Measurements from ENCODE around the gene BRD4. TPM values are rescaled to one million over a fixed set of nuclear protein-coding genes. Genes with fewer than 3 reads are reported as not detected.
A peak's percentile ranks its signal among the peaks of the same experiment; 100 is the strongest.

Gene BRD4
- total RNA-seq, 1 experiment from 2014 or later = 144 TPM

DNA sequence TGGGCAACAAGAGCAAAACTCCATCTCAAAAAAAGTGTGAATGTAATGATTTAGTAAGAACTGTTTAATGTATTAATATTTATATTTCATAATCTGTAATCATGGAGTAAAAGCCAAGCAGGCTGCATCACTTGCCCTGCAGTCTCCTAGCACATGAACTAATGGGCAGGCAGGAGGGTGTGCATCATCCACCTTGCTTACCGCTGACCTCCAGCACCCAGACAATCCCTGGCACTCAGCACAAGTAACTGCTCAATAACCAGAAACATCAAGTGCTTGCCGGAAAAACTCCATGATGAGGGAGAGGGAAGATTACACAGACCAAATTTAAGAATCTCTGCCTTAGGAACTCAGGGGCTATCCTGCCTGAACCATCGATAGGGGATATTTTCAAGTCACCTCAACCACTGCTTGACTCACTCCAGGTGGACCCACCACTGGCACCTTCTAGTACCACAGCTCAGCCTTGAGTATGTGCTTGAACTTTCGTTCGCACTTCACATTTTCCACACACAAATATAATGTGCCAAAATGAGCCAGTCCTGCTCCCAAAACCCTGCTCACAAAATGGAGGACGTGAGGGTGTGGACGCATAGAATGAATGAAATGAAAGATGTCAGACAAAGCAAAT is 18.6 kb downstream of the BRD4 start:
- H3K9me3 ChIP-seq (ENCODE audit: control insufficient read depth, low read depth, low read length) = no peaks in the 10 kb centered on the region
- no peak overlapping the region for H2BK15ac ChIP-seq (ENCODE audit: low read depth, low read length)
- no peak overlapping the region for H2AK5ac ChIP-seq (ENCODE audit: insufficient read length, low read length)
- Mint-ChIP-seq H3K9me3 (no peaks in the 10 kb centered on the region; a peak in 1 of 5 replicates), H3K4me1 (peaks cover 37 to 55% of the 10 kb centered on the region in 2 experiments), H3K27me3 (ENCODE audit: low read depth) (no peaks in the 10 kb centered on the region), H3K36me3 (ENCODE audit: insufficient read depth in 1 of 3, low read depth in 3 of 3) (peaks cover 0 to 5% (median 4%) of the 10 kb centered on the region in 3 experiments; a peak in 5 of 7 replicates), H3K4me3 (no peak overlapping the region), H3K27ac (peak overlapping the region; percentile 32 to 65 (median 58); a peak in 3 of 7 replicates)
- peaks cover 82% of the 10 kb centered on the region for H3K79me2 ChIP-seq (ENCODE audit: insufficient read depth, low read length)
- H4K20me1 ChIP-seq (ENCODE audit: control insufficient read depth, insufficient read depth, insufficient read length) = no peaks in the 10 kb centered on the region
- H3K4ac ChIP-seq (ENCODE audit: low read depth, low read length) = no peak overlapping the region
- H3K14ac ChIP-seq (ENCODE audit: insufficient read depth, low read length) = no peak overlapping the region
- H2BK120ac ChIP-seq (ENCODE audit: low read depth, low read length, poor library complexity, severe bottlenecking) = no peak overlapping the region
- H3K23me2 ChIP-seq (ENCODE audit: insufficient read length, low read depth, low read length, poor library complexity, severe bottlenecking) = no peaks in the 10 kb centered on the region
- H2AFZ ChIP-seq (ENCODE audit: low read length) = no peak overlapping the region
- no peak overlapping the region for H2BK5ac ChIP-seq (ENCODE audit: insufficient read length, low read length)
- H3K4me1 ChIP-seq (ENCODE audit: insufficient read depth, low read length) = peaks cover 4% of the 10 kb centered on the region; the same call in 1 of the 2 replicates
- no peak overlapping the region for H3K27ac ChIP-seq (ENCODE audit: insufficient read length, low read depth, low read length)
- TF ChIP-seq, protein P1, sequence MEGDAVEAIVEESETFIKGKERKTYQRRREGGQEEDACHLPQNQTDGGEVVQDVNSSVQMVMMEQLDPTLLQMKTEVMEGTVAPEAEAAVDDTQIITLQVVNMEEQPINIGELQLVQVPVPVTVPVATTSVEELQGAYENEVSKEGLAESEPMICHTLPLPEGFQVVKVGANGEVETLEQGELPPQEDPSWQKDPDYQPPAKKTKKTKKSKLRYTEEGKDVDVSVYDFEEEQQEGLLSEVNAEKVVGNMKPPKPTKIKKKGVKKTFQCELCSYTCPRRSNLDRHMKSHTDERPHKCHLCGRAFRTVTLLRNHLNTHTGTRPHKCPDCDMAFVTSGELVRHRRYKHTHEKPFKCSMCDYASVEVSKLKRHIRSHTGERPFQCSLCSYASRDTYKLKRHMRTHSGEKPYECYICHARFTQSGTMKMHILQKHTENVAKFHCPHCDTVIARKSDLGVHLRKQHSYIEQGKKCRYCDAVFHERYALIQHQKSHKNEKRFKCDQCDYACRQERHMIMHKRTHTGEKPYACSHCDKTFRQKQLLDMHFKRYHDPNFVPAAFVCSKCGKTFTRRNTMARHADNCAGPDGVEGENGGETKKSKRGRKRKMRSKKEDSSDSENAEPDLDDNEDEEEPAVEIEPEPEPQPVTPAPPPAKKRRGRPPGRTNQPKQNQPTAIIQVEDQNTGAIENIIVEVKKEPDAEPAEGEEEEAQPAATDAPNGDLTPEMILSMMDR (conservative IDR thresholded peaks at IDR 0.05) = no peak
- no peaks in the 10 kb centered on the region for H3K79me1 ChIP-seq (ENCODE audit: insufficient read depth, low read depth, low read length, poor library complexity, severe bottlenecking)
- no peaks in the 10 kb centered on the region for H3K27me3 ChIP-seq (ENCODE audit: insufficient read depth, low read length)
- H3T11ph ChIP-seq (ENCODE audit: low read length) = no peak overlapping the region
- no peak overlapping the region for H2BK20ac ChIP-seq (ENCODE audit: low read depth, low read length, poor library complexity, severe bottlenecking)
- no peak overlapping the region for H3K9ac ChIP-seq (ENCODE audit: extremely low read depth, insufficient read length, low read length)
- no peak for DNase-seq
- no peak overlapping the region for H4K8ac ChIP-seq (replicated peaks; ENCODE audit: insufficient read length, low read depth, low read length)
- H3K23ac ChIP-seq (ENCODE audit: insufficient read length, low read depth, low read length) = no peak overlapping the region
- WGBS (ENCODE audit: extremely low coverage, insufficient read length, low lambda C conversion rate) = no CpG with 5 or more reads among the region's 7 CpGs
- no peak overlapping the region for H3K56ac ChIP-seq (ENCODE audit: insufficient read length, low read depth, low read length)
- no peak overlapping the region for H4K5ac ChIP-seq (ENCODE audit: insufficient read length, low read depth, low read length)
- H2BK12ac ChIP-seq (ENCODE audit: insufficient read length, low read depth, low read length) = no peak overlapping the region
- H3K4me2 ChIP-seq (ENCODE audit: insufficient read depth, insufficient read length, low read length) = no peak overlapping the region
- H3K18ac ChIP-seq (ENCODE audit: insufficient read length, low read depth, low read length) = no peak overlapping the region
- no peak overlapping the region for H4K91ac ChIP-seq (ENCODE audit: insufficient read length, low read depth, low read length)
